BLaER1 (cell line): ENCODE data around the gene JPT2.
A peak's percentile ranks its signal among the peaks of the same experiment; 100 is the strongest.

Source experiments
- H3K27ac ChIP-seq: shearing (Covaris generic); formaldehyde crosslinking; 2 replicates; pipeline ENCODE4 v1.8.1; 2022
- H3K27me3 ChIP-seq: shearing (Covaris generic); formaldehyde crosslinking; 2 replicates; pipeline ENCODE4 v1.8.1; 2022
- H3K36me3 ChIP-seq: shearing (Covaris generic); formaldehyde crosslinking; 2 replicates; pipeline ENCODE4 v1.8.1; 2022
- H3K4me1 ChIP-seq: shearing (Covaris generic); formaldehyde crosslinking; 2 replicates; pipeline ENCODE4 v1.8.1; 2022
- H3K4me2 ChIP-seq: shearing (Covaris generic); formaldehyde crosslinking; 2 replicates; pipeline ENCODE4 v1.8.1; 2022
- H3K4me3 ChIP-seq: shearing (Covaris generic); formaldehyde crosslinking; 2 replicates; pipeline ENCODE4 v1.8.1; 2022
- H3K9ac ChIP-seq: shearing (Covaris generic); formaldehyde crosslinking; 2 replicates; pipeline ENCODE4 v1.8.1; 2022
- H3K9me3 ChIP-seq: shearing (Covaris generic); formaldehyde crosslinking; 2 replicates; pipeline ENCODE4 v1.8.1; 2022
- H4K20me1 ChIP-seq: shearing (Covaris generic); formaldehyde crosslinking; 2 replicates; pipeline ENCODE4 v1.8.1; 2022
- Cebpa-rat ChIP-seq: shearing (Covaris generic); IDR thresholded peaks from 2 replicates; pipeline ENCODE4 v1.8.1; 2022

Gene JPT2

GRCh38 chr16:1705688-1706385, 27.8 kb downstream of the JPT2 start, which contains the start of gene MAPK8IP3:
MAPK8IP3 (plus strand) TSS chr16:1706195; CDS start chr16:1706340, 145 bp downstream.
- H3K36me3 ChIP-seq, result peaks cover 54% of the 10 kb centered on the region
- H3K4me1 ChIP-seq, result peaks cover 50% of the 10 kb centered on the region
- peak within 1 kb of the TSS; percentile 95 for H3K4me2 ChIP-seq
- peak within 1 kb of the TSS; percentile 96 for H3K9ac ChIP-seq
- H3K27me3 ChIP-seq, result no peaks in the 10 kb centered on the region
- no peaks in the 10 kb centered on the region for H3K9me3 ChIP-seq
- no peak for TF ChIP-seq Cebpa-rat
- H3K27ac ChIP-seq, result peak within 1 kb of the TSS; percentile 88
- H4K20me1 ChIP-seq, result peaks cover 47% of the 10 kb centered on the region
- H3K4me3 ChIP-seq, result peak within 1 kb of the TSS; percentile 97

GRCh38 chr16:1706386-1707192, 28.5 kb downstream of the JPT2 start:
- no peak for TF ChIP-seq Cebpa-rat
- Histone ChIP-seq H3K4me1 (peaks cover 57% of the 10 kb centered on the region), H3K9ac (peak overlapping the region; percentile 96), H3K36me3 (peaks cover 53% of the 10 kb centered on the region), H3K4me2 (peak overlapping the region; percentile 94), H3K4me3 (peak overlapping the region; percentile 97), H3K9me3 (no peaks in the 10 kb centered on the region), H3K27ac (peak overlapping the region; percentile 88), H3K27me3 (no peaks in the 10 kb centered on the region), H4K20me1 (peaks cover 51% of the 10 kb centered on the region)

GRCh38 chr16:1707193-1707790, 29.2 kb downstream of the JPT2 start:
- Histone ChIP-seq H3K4me3 (peak overlapping the region; percentile 97), H3K9me3 (no peaks in the 10 kb centered on the region), H3K36me3 (peaks cover 49% of the 10 kb centered on the region), H3K4me2 (peak overlapping the region; percentile 94), H3K27me3 (no peaks in the 10 kb centered on the region), H3K27ac (peak overlapping the region; percentile 88), H4K20me1 (peaks cover 56% of the 10 kb centered on the region), H3K9ac (peak overlapping the region; percentile 96), H3K4me1 (peaks cover 61% of the 10 kb centered on the region)
- no peak for TF ChIP-seq Cebpa-rat

GRCh38 chr16:1708083-1708767, 30.1 kb downstream of the JPT2 start:
- peak overlapping the region; percentile 97; the same call in 1 of the 2 replicates for H3K4me3 ChIP-seq

GRCh38 chr16:1708768-1709180, 30.7 kb downstream of the JPT2 start:
- no peak for TF ChIP-seq Cebpa-rat
- H3K9ac ChIP-seq, result peak overlapping the region; percentile 96; the same call in 1 of the 2 replicates

More at GRCh38 chr16:1708083-1708767, 30.1 kb downstream of the JPT2 start:
- H3K27ac ChIP-seq, result no peak overlapping the region
- H3K9ac ChIP-seq, result peak overlapping the region; percentile 96; the same call in 1 of the 2 replicates
- peaks cover 70% of the 10 kb centered on the region for H3K4me1 ChIP-seq
- H3K36me3 ChIP-seq, result peaks cover 49% of the 10 kb centered on the region
- peak overlapping the region; percentile 94 for H3K4me2 ChIP-seq
- H4K20me1 ChIP-seq, result peaks cover 65% of the 10 kb centered on the region
- H3K9me3 ChIP-seq, result no peaks in the 10 kb centered on the region
- no peaks in the 10 kb centered on the region for H3K27me3 ChIP-seq
- TF ChIP-seq Cebpa-rat, result no peak

GRCh38 chr16:1709356-1709755, 31.3 kb downstream of the JPT2 start:
- Histone ChIP-seq H3K27me3 (no peaks in the 10 kb centered on the region), H3K36me3 (peaks cover 45% of the 10 kb centered on the region), H3K9me3 (no peaks in the 10 kb centered on the region), H3K9ac (peak overlapping the region; percentile 96; the same call in 1 of the 2 replicates), H4K20me1 (peaks cover 77% of the 10 kb centered on the region), H3K27ac (0 out of 2 replicates have a peak overlapping the region, but pooled peaks have one; percentile 0), H3K4me2 (no peak overlapping the region), H3K4me1 (peaks cover 79% of the 10 kb centered on the region), H3K4me3 (no peak overlapping the region)
- no peak for TF ChIP-seq Cebpa-rat

More at GRCh38 chr16:1708768-1709180, 30.7 kb downstream of the JPT2 start:
- Histone ChIP-seq H4K20me1 (peaks cover 71% of the 10 kb centered on the region), H3K27ac (no peak overlapping the region), H3K4me3 (no peak overlapping the region), H3K9me3 (no peaks in the 10 kb centered on the region), H3K36me3 (peaks cover 45% of the 10 kb centered on the region), H3K4me1 (peaks cover 76% of the 10 kb centered on the region), H3K4me2 (peak overlapping the region; percentile 94), H3K27me3 (no peaks in the 10 kb centered on the region)

GRCh38 chr16:1710811-1711507, 32.9 kb downstream of the JPT2 start:
- no peak overlapping the region for H3K4me3 ChIP-seq
- H3K9me3 ChIP-seq, result no peaks in the 10 kb centered on the region
- H3K27ac ChIP-seq, result peak overlapping the region; percentile 26; the same call in 1 of the 2 replicates
- peaks cover 93% of the 10 kb centered on the region for H4K20me1 ChIP-seq
- peak overlapping the region; percentile 64; the same call in 1 of the 2 replicates for H3K9ac ChIP-seq
- no peak for TF ChIP-seq Cebpa-rat
- H3K36me3 ChIP-seq, result peaks cover 57% of the 10 kb centered on the region
- H3K4me2 ChIP-seq, result peak overlapping the region; percentile 23; the same call in 1 of the 2 replicates
- H3K27me3 ChIP-seq, result no peaks in the 10 kb centered on the region
- peaks cover 73% of the 10 kb centered on the region for H3K4me1 ChIP-seq

GRCh38 chr16:1712791-1713261, 34.7 kb downstream of the JPT2 start:
- Histone ChIP-seq H3K36me3 (peaks cover 65% of the 10 kb centered on the region), H3K4me1 (peaks cover 75% of the 10 kb centered on the region), H3K9ac (peak overlapping the region; percentile 29; the same call in 1 of the 2 replicates), H3K27me3 (no peaks in the 10 kb centered on the region), H3K9me3 (no peaks in the 10 kb centered on the region), H3K4me2 (peak overlapping the region; percentile 60), H3K27ac (peak overlapping the region; percentile 28; the same call in 1 of the 2 replicates), H3K4me3 (no peak overlapping the region), H4K20me1 (peaks cover 97% of the 10 kb centered on the region)
- no peak for TF ChIP-seq Cebpa-rat
